ENCODE measurements around the gene AZGP1.
A peak's percentile ranks its signal among the peaks of the same experiment; 100 is the strongest.

Gene AZGP1

DNA sequence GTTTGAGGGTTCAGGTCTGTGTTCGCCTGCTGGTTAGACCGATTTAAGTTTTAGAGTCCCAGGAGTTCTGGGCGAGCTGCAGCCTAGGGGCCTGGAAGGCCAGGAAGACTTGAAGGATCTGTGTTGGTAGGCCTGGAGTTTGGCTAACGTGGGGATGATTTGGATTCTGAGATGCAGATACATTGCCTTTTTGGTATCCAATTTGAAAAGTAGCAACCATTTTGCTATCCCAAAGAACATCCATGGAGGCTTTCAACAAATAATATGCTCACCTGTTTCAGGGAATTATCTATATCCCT lies 56.1 kb downstream of the AZGP1 start:
- H3K79me2 ChIP-seq (ENCODE audit: low read length), result peaks cover 53% of the 10 kb centered on the region
- no peaks in the 10 kb centered on the region for H3K36me3 ChIP-seq (replicated peaks; ENCODE audit: insufficient read depth, low read length)
- peaks cover 10% of the 10 kb centered on the region; the same call in 1 of the 2 replicates for H3K4me1 ChIP-seq (ENCODE audit: low read length)
- H3K9me3 ChIP-seq (replicated peaks; ENCODE audit: insufficient read depth, low read length), result no peaks in the 10 kb centered on the region
- TF ChIP-seq CTCF (IDR thresholded peaks at IDR 0.05; ENCODE audit: low read length) (no peak), EZH2 (optimal IDR thresholded peaks at IDR 0.05; ENCODE audit: low read depth, low read length) (no peak), EZH2phosphoT487 (IDR thresholded peaks at IDR 0.05; ENCODE audit: low read length) (no peak)
- no peak for DNase-seq
- no peaks in the 10 kb centered on the region for H3K27me3 ChIP-seq (replicated peaks; ENCODE audit: insufficient read depth, low read length)
- H3K4me2 ChIP-seq (ENCODE audit: low read depth, low read length), result peak overlapping the region; percentile 72
- peak overlapping the region; percentile 79; the same call in 1 of the 2 replicates for H3K27ac ChIP-seq (ENCODE audit: low read length)
- peak overlapping the region; percentile 87 for H2AFZ ChIP-seq (ENCODE audit: low read length)
- peak overlapping the region; percentile 87 for H3K9ac ChIP-seq (ENCODE audit: low read length)
- H3F3A ChIP-seq (ENCODE audit: insufficient read depth, low read length), result 0 out of 2 replicates have a peak, but pooled peaks cover 5% of the 10 kb centered on the region
- H3K4me3 ChIP-seq (ENCODE audit: low read length), result peak overlapping the region; percentile 73
- no peaks in the 10 kb centered on the region for H3K9me2 ChIP-seq (replicated peaks; ENCODE audit: insufficient read depth, low read length)
- H4K20me1 ChIP-seq (ENCODE audit: insufficient read depth, low read length), result no peaks in the 10 kb centered on the region

GRCh38 chr7:99918959-99919813 lies 56.6 kb downstream of the AZGP1 start, which contains the start of gene TRIM4:
Gene TRIM4, minus strand, starts transcription at chr7:99919530. Its CDS starts 129 bp downstream, at chr7:99919401.
- H2AFZ ChIP-seq (ENCODE audit: low read length), result peak within 1 kb of the TSS; percentile 87
- no peaks in the 10 kb centered on the region for H3K9me2 ChIP-seq (replicated peaks; ENCODE audit: insufficient read depth, low read length)
- no peaks in the 10 kb centered on the region for H4K20me1 ChIP-seq (ENCODE audit: insufficient read depth, low read length)
- H3K4me3 ChIP-seq (ENCODE audit: low read length), result peak within 1 kb of the TSS; percentile 73
- peak within 1 kb of the TSS; percentile 79 for H3K27ac ChIP-seq (ENCODE audit: low read length)
- peaks cover 10% of the 10 kb centered on the region; the same call in 1 of the 2 replicates for H3K4me1 ChIP-seq (ENCODE audit: low read length)
- peak within 1 kb of the TSS; percentile 72 for H3K4me2 ChIP-seq (ENCODE audit: low read depth, low read length)
- H3F3A ChIP-seq (ENCODE audit: insufficient read depth, low read length), result 0 out of 2 replicates have a peak, but pooled peaks cover 5% of the 10 kb centered on the region
- H3K79me2 ChIP-seq (ENCODE audit: low read length), result peaks cover 53% of the 10 kb centered on the region
- no peaks in the 10 kb centered on the region for H3K27me3 ChIP-seq (replicated peaks; ENCODE audit: insufficient read depth, low read length)
- TF ChIP-seq EZH2 (optimal IDR thresholded peaks at IDR 0.05; ENCODE audit: low read depth, low read length) (no peak), CTCF (IDR thresholded peaks at IDR 0.05; ENCODE audit: low read length) (peak; percentile 29)
- no peaks in the 10 kb centered on the region for H3K36me3 ChIP-seq (replicated peaks; ENCODE audit: insufficient read depth, low read length)
- peak; percentile 95 for DNase-seq
- H3K9me3 ChIP-seq (replicated peaks; ENCODE audit: insufficient read depth, low read length), result no peaks in the 10 kb centered on the region
- H3K9ac ChIP-seq (ENCODE audit: low read length), result peak within 1 kb of the TSS; percentile 87

Measured in MM.1S (cell line).